HepG2 (cell line): ENCODE results near the gene TLCD1. TPM values are rescaled to one million over a fixed set of nuclear protein-coding genes. Genes with fewer than 3 reads are reported as not detected.

Source experiments
- ARID5B ChIP-seq: IDR thresholded peaks from 2 replicates; pipeline ENCODE4 v1.4.0; 2020; ENCODE audit warnings: mild to moderate bottlenecking, missing genetic modification reagents
- HNRNPUL1 ChIP-seq: fragments of 200-400 bp; formaldehyde crosslinking; IDR thresholded peaks from 2 replicates; pipeline ENCODE4 v1.6.1; 2017; ENCODE audit warnings: low read depth, mild to moderate bottlenecking, low read length, moderate library complexity
- NKX3-1 ChIP-seq: sonication (generic); formaldehyde crosslinking; IDR thresholded peaks from 2 replicates; pipeline ENCODE4 v1.5.0; 2020; ENCODE audit warnings: missing genetic modification reagents
- NRL ChIP-seq: sonication (generic); formaldehyde crosslinking; IDR thresholded peaks from 2 replicates; pipeline ENCODE4 v1.5.0; 2020; ENCODE audit warnings: missing genetic modification reagents, mild to moderate bottlenecking, moderate library complexity, borderline replicate concordance
- POLR2AphosphoS5 ChIP-seq: IDR thresholded peaks from 2 replicates; pipeline ENCODE4 v1.6.1; 2012; ENCODE audit warnings: low read depth, low read length
- YEATS2 ChIP-seq: sonication (generic); formaldehyde crosslinking; IDR thresholded peaks from 2 replicates; pipeline ENCODE4 v1.4.0; 2020; ENCODE audit warnings: missing genetic modification reagents, borderline replicate concordance
- ZNF180 ChIP-seq: sonication (generic); formaldehyde crosslinking; IDR thresholded peaks from 2 replicates; pipeline ENCODE4 v1.4.0; 2020; ENCODE audit warnings: low read depth, missing genetic modification reagents, borderline replicate concordance
- ZNF646 ChIP-seq: sonication (generic); formaldehyde crosslinking; IDR thresholded peaks from 2 replicates; pipeline ENCODE4 v1.9.0; 2021; ENCODE audit warnings: mild to moderate bottlenecking, missing genetic modification reagents
- ZNF775 ChIP-seq: sonication (generic); formaldehyde crosslinking; IDR thresholded peaks from 2 replicates; pipeline ENCODE4 v1.4.0; 2020; ENCODE audit warnings: missing genetic modification reagents, mild to moderate bottlenecking, moderate library complexity, borderline replicate concordance
- ZNF788 ChIP-seq: sonication (generic); formaldehyde crosslinking; IDR thresholded peaks from 2 replicates; pipeline ENCODE4 v1.5.0; 2020; ENCODE audit warnings: mild to moderate bottlenecking, missing genetic modification reagents, borderline replicate concordance
- ZSCAN20 ChIP-seq: sonication (generic); formaldehyde crosslinking; IDR thresholded peaks from 2 replicates; pipeline ENCODE4 v1.4.0; 2020; ENCODE audit warnings: missing genetic modification reagents, mild to moderate bottlenecking, borderline replicate concordance
- polyA plus RNA-seq, 8 experiments: library from polyadenylated mRNA; depleted of rRNA in 3 of 8; stranded (reverse) in 7 of 8; unstranded in 1 of 8; fragments of >200 nt; fragmentation: Illumina TruSeq in 4 of 8; extraction: Trizol in 4 of 8; gene quantifications; 2 replicates each; pipeline versions ENCODE4 v1.2.1 to v1.2.3, GENCODE V29; 2011 to 2016; ENCODE audit warnings: low read depth in 4 of 8, missing spikeins in 1 of 8, mixed read lengths in 1 of 8; ENCODE audit not compliant: insufficient read depth in 1 of 8
- total RNA-seq, 5 experiments: library from RNA; depleted of rRNA; stranded (reverse); fragments of >200 nt; fragmentation: Illumina TruSeq; extraction: Trizol; gene quantifications; 2 replicates each; pipeline ENCODE4 v1.2.3, GENCODE V29; 2016; ENCODE audit warnings: low read depth in 1 of 5
- TF ChIP-seq, protein P1 (sequence below): sonication (generic); formaldehyde crosslinking; IDR thresholded peaks from 2 replicates; pipeline ENCODE4 v1.4.0; 2020; ENCODE audit warnings: missing genetic modification reagents

Gene TLCD1
- total and polyA plus RNA-seq, 2 of the 13 experiments (the other 11 are each of a cell fraction or from before 2014, with no cell fraction given) = 14.9 to 19.6 TPM

GRCh38 chr17:28745786-28746411 lies 19.9 kb upstream of the TLCD1 start (continued):
- no peak for TF ChIP-seq ZNF646 (CRISPR knock-in tag)
- no peak for TF ChIP-seq ZSCAN20 (CRISPR knock-in tag)
- TF ChIP-seq ZNF775 (CRISPR knock-in tag) = no peak
- TF ChIP-seq YEATS2 (CRISPR knock-in tag) = no peak
- no peak for TF ChIP-seq POLR2AphosphoS5
- TF ChIP-seq, protein P1, sequence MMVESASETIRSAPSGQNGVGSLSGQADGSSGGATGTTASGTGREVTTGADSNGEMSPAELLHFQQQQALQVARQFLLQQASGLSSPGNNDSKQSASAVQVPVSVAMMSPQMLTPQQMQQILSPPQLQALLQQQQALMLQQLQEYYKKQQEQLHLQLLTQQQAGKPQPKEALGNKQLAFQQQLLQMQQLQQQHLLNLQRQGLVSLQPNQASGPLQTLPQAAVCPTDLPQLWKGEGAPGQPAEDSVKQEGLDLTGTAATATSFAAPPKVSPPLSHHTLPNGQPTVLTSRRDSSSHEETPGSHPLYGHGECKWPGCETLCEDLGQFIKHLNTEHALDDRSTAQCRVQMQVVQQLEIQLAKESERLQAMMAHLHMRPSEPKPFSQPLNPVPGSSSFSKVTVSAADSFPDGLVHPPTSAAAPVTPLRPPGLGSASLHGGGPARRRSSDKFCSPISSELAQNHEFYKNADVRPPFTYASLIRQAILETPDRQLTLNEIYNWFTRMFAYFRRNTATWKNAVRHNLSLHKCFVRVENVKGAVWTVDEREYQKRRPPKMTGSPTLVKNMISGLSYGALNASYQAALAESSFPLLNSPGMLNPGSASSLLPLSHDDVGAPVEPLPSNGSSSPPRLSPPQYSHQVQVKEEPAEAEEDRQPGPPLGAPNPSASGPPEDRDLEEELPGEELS (CRISPR knock-in tag) = no peak
- TF ChIP-seq ZNF180 (CRISPR knock-in tag) = no peak
- no peak for TF ChIP-seq NKX3-1 (CRISPR knock-in tag)
- TF ChIP-seq ZNF788 (CRISPR knock-in tag) = 0 out of 2 replicates have a peak, but pooled peaks have one; percentile 31
- no peak for TF ChIP-seq ARID5B (CRISPR knock-in tag)
- TF ChIP-seq NRL = 0 out of 2 replicates have a peak, but pooled peaks have one; percentile 42
- no peak for TF ChIP-seq HNRNPUL1
